K562 (cell line): ENCODE data around the gene MDP1. TPM values are rescaled to one million over a fixed set of nuclear protein-coding genes. Genes with fewer than 3 reads are reported as not detected.

ENCODE experiments used
- CTBP1 ChIP-seq: fragments of 450-650 bp; IDR thresholded peaks from 2 replicates; pipeline ENCODE4 v1.6.1; 2016; ENCODE audit warnings: borderline replicate concordance
- EHMT2 ChIP-seq: fragments of 450-650 bp; IDR thresholded peaks from 2 replicates; pipeline ENCODE4 v1.6.1; 2018; ENCODE audit warnings: antibody characterized with exemption
- HDAC3 ChIP-seq: fragments of 450-650 bp; IDR thresholded peaks from 2 replicates; pipeline ENCODE4 v1.6.1; 2018; ENCODE audit warnings: borderline replicate concordance, mild to moderate bottlenecking, moderate library complexity; ENCODE audit not compliant: partially characterized antibody
- JUNB ChIP-seq: fragments of 450-650 bp; formaldehyde crosslinking; conservative IDR thresholded peaks from 2 replicates; pipeline ENCODE4 v1.4.0; 2020; ENCODE audit warnings: mild to moderate bottlenecking
- XRCC5 ChIP-seq: fragments of 200-400 bp; formaldehyde crosslinking; IDR thresholded peaks from 2 replicates; pipeline ENCODE4 v1.6.1; 2017; ENCODE audit warnings: low read depth, mild to moderate bottlenecking, low read length
- ZNF512 ChIP-seq: IDR thresholded peaks from 2 replicates; pipeline ENCODE4 v1.6.1; 2016; ENCODE audit warnings: missing genetic modification characterization, missing compliant biosample characterization
- ZNF592 ChIP-seq: fragments of 450-650 bp; IDR thresholded peaks from 2 replicates; pipeline ENCODE4 v1.6.1; 2017; ENCODE audit warnings: antibody characterized with exemption, mild to moderate bottlenecking
- polyA plus RNA-seq, 8 experiments: library from polyadenylated mRNA; depleted of rRNA in 4 of 8; stranded (reverse) in 5 of 8; unstranded in 3 of 8; fragments of >200 nt; fragmentation: Nextera tagmentation in 2 of 8; fragmentation: Illumina TruSeq in 1 of 8; extraction: Ambion mirVana in 2 of 8; extraction: Trizol in 1 of 8; gene quantifications; 2 replicates each; pipeline versions ENCODE4 v1.2.1 to v1.2.3, GENCODE V29; 2011 to 2014; ENCODE audit warnings: inconsistent platforms in 1 of 8, missing spikeins in 1 of 8
- total RNA-seq, 7 experiments: library from RNA; depleted of rRNA in 6 of 7; stranded (reverse); fragments of >200 nt in 6 of 7; fragmentation: Illumina TruSeq in 2 of 7; extraction: Trizol in 2 of 7; gene quantifications; 2 replicates each; pipeline versions ENCODE4 v1.2.1 to v1.2.3, GENCODE V29; 2011 to 2021; ENCODE audit warnings: low replicate concordance in 1 of 7
- TF ChIP-seq, protein P1 (sequence below): fragments of 150-350 bp; IDR thresholded peaks from 2 replicates; pipeline ENCODE4 v1.6.1; 2014; ENCODE audit warnings: low read depth, mild to moderate bottlenecking, low read length, borderline replicate concordance
- TF ChIP-seq, protein P2 (sequence below): sonication (generic); formaldehyde crosslinking; IDR thresholded peaks from 2 replicates; pipeline ENCODE4 v1.8.0; 2023; ENCODE audit warnings: mild to moderate bottlenecking, missing genetic modification reagents
- TF ChIP-seq, protein P3 (sequence below): fragments of 200-400 bp; formaldehyde crosslinking; IDR thresholded peaks from 2 replicates; pipeline ENCODE4 v1.6.1; 2017; ENCODE audit warnings: mild to moderate bottlenecking, low read depth, low read length, moderate library complexity

The MDP1 gene
- total and polyA plus RNA-seq, 9 of the 15 experiments (the other 6 are each of a cell fraction or from before 2014, with no cell fraction given), result 2.7 to 29.6 (median 11.0) TPM

GRCh38 chr14:24195186-24196070, 20.4 kb downstream of the MDP1 start, which contains the start of gene TM9SF1 (continued):
- no peak for TF ChIP-seq ZNF592
- TF ChIP-seq, protein P1, sequence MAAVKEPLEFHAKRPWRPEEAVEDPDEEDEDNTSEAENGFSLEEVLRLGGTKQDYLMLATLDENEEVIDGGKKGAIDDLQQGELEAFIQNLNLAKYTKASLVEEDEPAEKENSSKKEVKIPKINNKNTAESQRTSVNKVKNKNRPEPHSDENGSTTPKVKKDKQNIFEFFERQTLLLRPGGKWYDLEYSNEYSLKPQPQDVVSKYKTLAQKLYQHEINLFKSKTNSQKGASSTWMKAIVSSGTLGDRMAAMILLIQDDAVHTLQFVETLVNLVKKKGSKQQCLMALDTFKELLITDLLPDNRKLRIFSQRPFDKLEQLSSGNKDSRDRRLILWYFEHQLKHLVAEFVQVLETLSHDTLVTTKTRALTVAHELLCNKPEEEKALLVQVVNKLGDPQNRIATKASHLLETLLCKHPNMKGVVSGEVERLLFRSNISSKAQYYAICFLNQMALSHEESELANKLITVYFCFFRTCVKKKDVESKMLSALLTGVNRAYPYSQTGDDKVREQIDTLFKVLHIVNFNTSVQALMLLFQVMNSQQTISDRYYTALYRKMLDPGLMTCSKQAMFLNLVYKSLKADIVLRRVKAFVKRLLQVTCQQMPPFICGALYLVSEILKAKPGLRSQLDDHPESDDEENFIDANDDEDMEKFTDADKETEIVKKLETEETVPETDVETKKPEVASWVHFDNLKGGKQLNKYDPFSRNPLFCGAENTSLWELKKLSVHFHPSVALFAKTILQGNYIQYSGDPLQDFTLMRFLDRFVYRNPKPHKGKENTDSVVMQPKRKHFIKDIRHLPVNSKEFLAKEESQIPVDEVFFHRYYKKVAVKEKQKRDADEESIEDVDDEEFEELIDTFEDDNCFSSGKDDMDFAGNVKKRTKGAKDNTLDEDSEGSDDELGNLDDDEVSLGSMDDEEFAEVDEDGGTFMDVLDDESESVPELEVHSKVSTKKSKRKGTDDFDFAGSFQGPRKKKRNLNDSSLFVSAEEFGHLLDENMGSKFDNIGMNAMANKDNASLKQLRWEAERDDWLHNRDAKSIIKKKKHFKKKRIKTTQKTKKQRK, result no peak
- no peak for TF ChIP-seq EHMT2
- peak; percentile 47 for TF ChIP-seq CTBP1
- TF ChIP-seq ZNF512 (tag), result no peak
- TF ChIP-seq, protein P2, sequence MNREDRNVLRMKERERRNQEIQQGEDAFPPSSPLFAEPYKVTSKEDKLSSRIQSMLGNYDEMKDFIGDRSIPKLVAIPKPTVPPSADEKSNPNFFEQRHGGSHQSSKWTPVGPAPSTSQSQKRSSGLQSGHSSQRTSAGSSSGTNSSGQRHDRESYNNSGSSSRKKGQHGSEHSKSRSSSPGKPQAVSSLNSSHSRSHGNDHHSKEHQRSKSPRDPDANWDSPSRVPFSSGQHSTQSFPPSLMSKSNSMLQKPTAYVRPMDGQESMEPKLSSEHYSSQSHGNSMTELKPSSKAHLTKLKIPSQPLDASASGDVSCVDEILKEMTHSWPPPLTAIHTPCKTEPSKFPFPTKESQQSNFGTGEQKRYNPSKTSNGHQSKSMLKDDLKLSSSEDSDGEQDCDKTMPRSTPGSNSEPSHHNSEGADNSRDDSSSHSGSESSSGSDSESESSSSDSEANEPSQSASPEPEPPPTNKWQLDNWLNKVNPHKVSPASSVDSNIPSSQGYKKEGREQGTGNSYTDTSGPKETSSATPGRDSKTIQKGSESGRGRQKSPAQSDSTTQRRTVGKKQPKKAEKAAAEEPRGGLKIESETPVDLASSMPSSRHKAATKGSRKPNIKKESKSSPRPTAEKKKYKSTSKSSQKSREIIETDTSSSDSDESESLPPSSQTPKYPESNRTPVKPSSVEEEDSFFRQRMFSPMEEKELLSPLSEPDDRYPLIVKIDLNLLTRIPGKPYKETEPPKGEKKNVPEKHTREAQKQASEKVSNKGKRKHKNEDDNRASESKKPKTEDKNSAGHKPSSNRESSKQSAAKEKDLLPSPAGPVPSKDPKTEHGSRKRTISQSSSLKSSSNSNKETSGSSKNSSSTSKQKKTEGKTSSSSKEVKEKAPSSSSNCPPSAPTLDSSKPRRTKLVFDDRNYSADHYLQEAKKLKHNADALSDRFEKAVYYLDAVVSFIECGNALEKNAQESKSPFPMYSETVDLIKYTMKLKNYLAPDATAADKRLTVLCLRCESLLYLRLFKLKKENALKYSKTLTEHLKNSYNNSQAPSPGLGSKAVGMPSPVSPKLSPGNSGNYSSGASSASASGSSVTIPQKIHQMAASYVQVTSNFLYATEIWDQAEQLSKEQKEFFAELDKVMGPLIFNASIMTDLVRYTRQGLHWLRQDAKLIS, result peak; percentile 50; the same call in 1 of the 2 replicates
- no peak for TF ChIP-seq XRCC5
- TF ChIP-seq, protein P3, sequence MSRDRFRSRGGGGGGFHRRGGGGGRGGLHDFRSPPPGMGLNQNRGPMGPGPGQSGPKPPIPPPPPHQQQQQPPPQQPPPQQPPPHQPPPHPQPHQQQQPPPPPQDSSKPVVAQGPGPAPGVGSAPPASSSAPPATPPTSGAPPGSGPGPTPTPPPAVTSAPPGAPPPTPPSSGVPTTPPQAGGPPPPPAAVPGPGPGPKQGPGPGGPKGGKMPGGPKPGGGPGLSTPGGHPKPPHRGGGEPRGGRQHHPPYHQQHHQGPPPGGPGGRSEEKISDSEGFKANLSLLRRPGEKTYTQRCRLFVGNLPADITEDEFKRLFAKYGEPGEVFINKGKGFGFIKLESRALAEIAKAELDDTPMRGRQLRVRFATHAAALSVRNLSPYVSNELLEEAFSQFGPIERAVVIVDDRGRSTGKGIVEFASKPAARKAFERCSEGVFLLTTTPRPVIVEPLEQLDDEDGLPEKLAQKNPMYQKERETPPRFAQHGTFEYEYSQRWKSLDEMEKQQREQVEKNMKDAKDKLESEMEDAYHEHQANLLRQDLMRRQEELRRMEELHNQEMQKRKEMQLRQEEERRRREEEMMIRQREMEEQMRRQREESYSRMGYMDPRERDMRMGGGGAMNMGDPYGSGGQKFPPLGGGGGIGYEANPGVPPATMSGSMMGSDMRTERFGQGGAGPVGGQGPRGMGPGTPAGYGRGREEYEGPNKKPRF, result no peak
- no peak for TF ChIP-seq HDAC3
- no peak for TF ChIP-seq JUNB (CRISPR knock-in tag)
